Parietal lobe (tissue), 2 donors: ENCODE results near the gene SLC41A3. TPM values are rescaled to one million over a fixed set of nuclear protein-coding genes. Genes with fewer than 3 reads are reported as not detected.

Source experiments
- small RNA-seq: library from RNA; depleted of rRNA; stranded (forward); fragments of <200 nt; gene quantifications from one replicate; pipeline ENCODE3, GENCODE V24; 2014; ENCODE audit warnings: low replicate concordance
- total RNA-seq: library from RNA; depleted of rRNA; stranded (reverse); fragments of >200 nt; gene quantifications from one replicate; pipeline ENCODE4 v1.2.3, GENCODE V29; 2014

Gene SLC41A3
- 77.9 TPM for total RNA-seq

GRCh38 chr3:126083913-126084767 lies at the start of gene SLC41A3:
Gene SLC41A3 (minus strand): TSS chr3:126084124. CDS start chr3:126068219, 15,905 bp downstream.

GRCh38 chr3:125968701-125969592 lies 115.0 kb downstream of the SLC41A3 start, which contains the start of gene ROPN1B:
Gene ROPN1B (plus strand): TSS chr3:125969178. CDS start chr3:125972055, 2,877 bp downstream.

Small RNA genes within 50 kb of the gene (small RNA-seq; reads per million reads assigned to genes)
- not detected for gene AC092903.1

Other genes starting within 250 kb of the SLC41A3 start
- gene ROPN1B, start 114.9 kb downstream of the SLC41A3 start, total RNA-seq: 0.94 TPM
- gene ALDH1L1, start 96.5 kb upstream of the SLC41A3 start, total RNA-seq: 2.8 TPM